ENCODE data around the gene SPRR5.

Gene SPRR5

GRCh38 chr1:152904688-152905440 lies 42.1 kb upstream of the SPRR5 start:
- H3K18ac ChIP-seq (ENCODE audit: low read length), result no peak overlapping the region
- no peak for DNase-seq

DNA sequence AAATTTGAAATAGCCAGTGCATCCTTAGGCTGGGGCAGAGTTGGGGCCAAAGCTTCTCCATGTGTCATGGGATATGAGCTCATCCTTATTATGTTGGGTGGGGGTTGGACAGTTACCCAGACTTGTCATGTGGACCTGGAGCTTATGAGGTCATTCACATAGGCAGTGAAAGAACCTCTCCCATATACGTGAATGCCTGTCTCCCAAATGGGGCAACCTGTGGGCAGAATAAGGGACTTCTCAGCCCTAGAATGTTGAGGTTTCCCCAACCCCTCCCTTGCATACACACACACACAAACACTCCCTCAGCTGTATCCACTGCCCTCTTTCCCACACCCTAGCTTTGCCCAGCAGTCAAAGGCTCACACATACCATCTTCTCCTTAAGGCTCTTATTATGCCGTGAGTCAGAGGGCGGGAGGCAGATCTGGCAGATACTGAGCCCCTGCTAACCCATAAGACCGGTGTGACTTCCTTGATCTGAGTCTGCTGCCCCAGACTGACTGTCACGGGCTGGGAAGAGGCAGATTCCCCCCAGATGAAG lies 40.9 kb upstream of the SPRR5 start:
- H3K4ac ChIP-seq (ENCODE audit: low read depth, low read length), result no peak overlapping the region

More at GRCh38 chr1:152904688-152905440, 42.1 kb upstream of the SPRR5 start:
- Histone ChIP-seq H3K27me3 (ENCODE audit: insufficient read depth, low read length, poor library complexity) (no peaks in the 10 kb centered on the region), H4K8ac (ENCODE audit: low read depth, low read length) (no peak overlapping the region), H3K4ac (ENCODE audit: low read depth, low read length) (no peak overlapping the region), H3K79me2 (ENCODE audit: control insufficient read depth, insufficient read depth, low read length) (no peaks in the 10 kb centered on the region), H3K56ac (ENCODE audit: low read length) (no peak overlapping the region), H2AK5ac (ENCODE audit: low read length) (no peak overlapping the region), H3K4me1 (ENCODE audit: control insufficient read depth, low read depth, low read length) (no peaks in the 10 kb centered on the region), H3K36me3 (ENCODE audit: control insufficient read depth, insufficient read depth, low read length) (no peaks in the 10 kb centered on the region), H3K9ac (ENCODE audit: low read length) (no peak overlapping the region), H3K79me1 (ENCODE audit: low read length) (no peaks in the 10 kb centered on the region), H3K27ac (ENCODE audit: low read depth, low read length) (no peak overlapping the region), H2BK120ac (ENCODE audit: low read depth, low read length) (no peak overlapping the region), H4K5ac (ENCODE audit: low read length) (no peak overlapping the region), H3K4me3 (ENCODE audit: low read length) (no peak overlapping the region), H3K23ac (ENCODE audit: low read length) (no peak overlapping the region), H2BK15ac (replicated peaks; ENCODE audit: low read depth) (no peak overlapping the region), H3K4me2 (ENCODE audit: low read length) (no peak overlapping the region), H2BK5ac (ENCODE audit: low read length) (no peak overlapping the region)
- WGBS (ENCODE audit: extremely low coverage, insufficient coverage, low lambda C conversion rate), result no CpG with 5 or more reads among the region's 7 CpGs

GRCh38 chr1:152907686-152908601 lies 39.1 kb upstream of the SPRR5 start, which contains the start of gene IVL:
IVL (plus strand) TSS chr1:152908546; CDS start chr1:152909798, 1,252 bp downstream.
- no peak within 1 kb of the TSS for H3K4me2 ChIP-seq (ENCODE audit: low read length)
- no peak within 1 kb of the TSS for H3K4ac ChIP-seq (ENCODE audit: low read depth, low read length)
- no CpG with 5 or more reads among the region's 4 CpGs for WGBS (ENCODE audit: extremely low coverage, insufficient coverage, low lambda C conversion rate)
- H3K23ac ChIP-seq (ENCODE audit: low read length), result no peak within 1 kb of the TSS
- no peaks in the 10 kb centered on the region for H3K4me1 ChIP-seq (ENCODE audit: control insufficient read depth, low read depth, low read length)
- no peak within 1 kb of the TSS for H4K5ac ChIP-seq (ENCODE audit: low read length)
- no peaks in the 10 kb centered on the region for H3K79me1 ChIP-seq (ENCODE audit: low read length)
- no peak within 1 kb of the TSS for H3K18ac ChIP-seq (ENCODE audit: low read length)
- H3K79me2 ChIP-seq (ENCODE audit: control insufficient read depth, insufficient read depth, low read length), result no peaks in the 10 kb centered on the region
- no peak within 1 kb of the TSS for H2BK5ac ChIP-seq (ENCODE audit: low read length)
- no peak within 1 kb of the TSS for H4K8ac ChIP-seq (ENCODE audit: low read depth, low read length)
- H3K4me3 ChIP-seq (ENCODE audit: low read length), result no peak within 1 kb of the TSS
- H3K56ac ChIP-seq (ENCODE audit: low read length), result no peak within 1 kb of the TSS
- H2BK15ac ChIP-seq (replicated peaks; ENCODE audit: low read depth), result no peak within 1 kb of the TSS
- no peaks in the 10 kb centered on the region for H3K36me3 ChIP-seq (ENCODE audit: control insufficient read depth, insufficient read depth, low read length)
- H3K27ac ChIP-seq (ENCODE audit: low read depth, low read length), result no peak within 1 kb of the TSS
- no peak within 1 kb of the TSS for H2BK120ac ChIP-seq (ENCODE audit: low read depth, low read length)
- H2AK5ac ChIP-seq (ENCODE audit: low read length), result no peak within 1 kb of the TSS
- no peaks in the 10 kb centered on the region for H3K27me3 ChIP-seq (ENCODE audit: insufficient read depth, low read length, poor library complexity)
- no peak for DNase-seq
- no peak within 1 kb of the TSS for H3K9ac ChIP-seq (ENCODE audit: low read length)

More for the DNA sequence above, 40.9 kb upstream of the SPRR5 start:
- H4K8ac ChIP-seq (ENCODE audit: low read depth, low read length), result no peak overlapping the region
- no peaks in the 10 kb centered on the region for H3K4me1 ChIP-seq (ENCODE audit: control insufficient read depth, low read depth, low read length)
- H3K4me2 ChIP-seq (ENCODE audit: low read length), result no peak overlapping the region
- H4K5ac ChIP-seq (ENCODE audit: low read length), result no peak overlapping the region
- H3K56ac ChIP-seq (ENCODE audit: low read length), result no peak overlapping the region
- no CpG with 5 or more reads among the region's 5 CpGs for WGBS (ENCODE audit: extremely low coverage, insufficient coverage, low lambda C conversion rate)
- no peak overlapping the region for H3K23ac ChIP-seq (ENCODE audit: low read length)
- H3K9ac ChIP-seq (ENCODE audit: low read length), result no peak overlapping the region
- H3K79me2 ChIP-seq (ENCODE audit: control insufficient read depth, insufficient read depth, low read length), result no peaks in the 10 kb centered on the region
- H2BK120ac ChIP-seq (ENCODE audit: low read depth, low read length), result no peak overlapping the region
- H3K4me3 ChIP-seq (ENCODE audit: low read length), result no peak overlapping the region
- no peaks in the 10 kb centered on the region for H3K36me3 ChIP-seq (ENCODE audit: control insufficient read depth, insufficient read depth, low read length)
- peak; percentile 85 for DNase-seq
- H3K27me3 ChIP-seq (ENCODE audit: insufficient read depth, low read length, poor library complexity), result no peaks in the 10 kb centered on the region
- H3K18ac ChIP-seq (ENCODE audit: low read length), result no peak overlapping the region
- H3K79me1 ChIP-seq (ENCODE audit: low read length), result no peaks in the 10 kb centered on the region
- H2BK15ac ChIP-seq (replicated peaks; ENCODE audit: low read depth), result no peak overlapping the region
- H2BK5ac ChIP-seq (ENCODE audit: low read length), result no peak overlapping the region
- H3K27ac ChIP-seq (ENCODE audit: low read depth, low read length), result no peak overlapping the region
- H2AK5ac ChIP-seq (ENCODE audit: low read length), result no peak overlapping the region

- Histone ChIP-seq H3K79me1 (ENCODE audit: low read length) (no peaks in the 10 kb centered on the region), H2AK5ac (ENCODE audit: low read length) (no peak overlapping the region), H3K23ac (ENCODE audit: low read length) (no peak overlapping the region), H3K9ac (ENCODE audit: low read length) (no peak overlapping the region), H3K4me3 (ENCODE audit: low read length) (no peak overlapping the region), H3K18ac (ENCODE audit: low read length) (no peak overlapping the region), H3K27ac (ENCODE audit: low read depth, low read length) (no peak overlapping the region), H3K79me2 (ENCODE audit: control insufficient read depth, insufficient read depth, low read length) (no peaks in the 10 kb centered on the region), H3K56ac (ENCODE audit: low read length) (no peak overlapping the region), H2BK5ac (ENCODE audit: low read length) (no peak overlapping the region), H3K4me1 (ENCODE audit: control insufficient read depth, low read depth, low read length) (no peaks in the 10 kb centered on the region), H2BK120ac (ENCODE audit: low read depth, low read length) (no peak overlapping the region), H3K36me3 (ENCODE audit: control insufficient read depth, insufficient read depth, low read length) (no peaks in the 10 kb centered on the region), H3K27me3 (ENCODE audit: insufficient read depth, low read length, poor library complexity) (no peaks in the 10 kb centered on the region), H4K8ac (ENCODE audit: low read depth, low read length) (no peak overlapping the region), H2BK15ac (replicated peaks; ENCODE audit: low read depth) (no peak overlapping the region), H3K4ac (ENCODE audit: low read depth, low read length) (no peak overlapping the region), H3K4me2 (ENCODE audit: low read length) (no peak overlapping the region), H4K5ac (ENCODE audit: low read length) (no peak overlapping the region)
- no CpG with 5 or more reads among the region's 3 CpGs for WGBS (ENCODE audit: extremely low coverage, insufficient coverage, low lambda C conversion rate)
- DNase-seq, result no peak
These were observed 37.8 kb upstream of the SPRR5 start for GRCh38 chr1:152909206-152909605.

- Histone ChIP-seq H3K27ac (ENCODE audit: low read depth, low read length) (no peak overlapping the region), H3K9ac (ENCODE audit: low read length) (no peak overlapping the region), H3K79me1 (ENCODE audit: low read length) (no peaks in the 10 kb centered on the region), H3K27me3 (ENCODE audit: insufficient read depth, low read length, poor library complexity) (no peaks in the 10 kb centered on the region), H2BK15ac (replicated peaks; ENCODE audit: low read depth) (no peak overlapping the region), H3K4me3 (ENCODE audit: low read length) (no peak overlapping the region), H3K56ac (ENCODE audit: low read length) (no peak overlapping the region), H3K23ac (ENCODE audit: low read length) (no peak overlapping the region), H3K4me1 (ENCODE audit: control insufficient read depth, low read depth, low read length) (no peaks in the 10 kb centered on the region), H2BK5ac (ENCODE audit: low read length) (no peak overlapping the region), H2BK120ac (ENCODE audit: low read depth, low read length) (no peak overlapping the region), H3K36me3 (ENCODE audit: control insufficient read depth, insufficient read depth, low read length) (no peaks in the 10 kb centered on the region), H3K79me2 (ENCODE audit: control insufficient read depth, insufficient read depth, low read length) (no peaks in the 10 kb centered on the region), H4K5ac (ENCODE audit: low read length) (no peak overlapping the region), H3K18ac (ENCODE audit: low read length) (no peak overlapping the region), H4K8ac (ENCODE audit: low read depth, low read length) (no peak overlapping the region), H3K4me2 (ENCODE audit: low read length) (no peak overlapping the region), H2AK5ac (ENCODE audit: low read length) (no peak overlapping the region), H3K4ac (ENCODE audit: low read depth, low read length) (no peak overlapping the region)
- no CpG with 5 or more reads among the region's 1 CpG for WGBS (ENCODE audit: extremely low coverage, insufficient coverage, low lambda C conversion rate)
- no peak for DNase-seq
These were observed 34.5 kb upstream of the SPRR5 start for GRCh38 chr1:152912471-152912870.

Data from mesendoderm (in vitro differentiated cells).